ACC112 (cell line): ENCODE measurements around the gene CRLF1.
"Not testable (repeated sequence)": the region's sequence is repeated elsewhere in the genome, so short reads cannot be mapped to it uniquely, and the experiment has no call there.

ENCODE experiments used
- H2AFZ ChIP-seq: fragments of 200-600 bp; sonication (generic); one replicate; pipeline ENCODE4 v1.6.0; 2017; ENCODE audit warnings: antibody characterized with exemption, low read length; ENCODE audit not compliant: unreplicated experiment
- H3K27ac ChIP-seq: fragments of 200-600 bp; sonication (generic); 2 replicates; pipeline ENCODE4 v1.5.1; 2014; ENCODE audit warnings: low read depth, mild to moderate bottlenecking, antibody characterized with exemption, low read length, moderate library complexity
- H3K27me3 ChIP-seq: fragments of 200-600 bp; sonication (generic); 2 replicates; pipeline ENCODE4 v1.6.1; 2014; ENCODE audit warnings: mild to moderate bottlenecking, antibody characterized with exemption, low read length, moderate library complexity, mixed read lengths; ENCODE audit not compliant: insufficient read depth
- H3K36me3 ChIP-seq: fragments of 200-600 bp; sonication (generic); 2 replicates; pipeline ENCODE4 v1.6.1; 2016; ENCODE audit warnings: mild to moderate bottlenecking, antibody characterized with exemption, low read length, moderate library complexity, mixed read lengths; ENCODE audit not compliant: insufficient read depth
- H3K4me1 ChIP-seq: fragments of 200-600 bp; sonication (generic); one replicate; pipeline ENCODE4 v1.6.1; 2016; ENCODE audit warnings: low read length, mixed read lengths; ENCODE audit not compliant: insufficient read depth, unreplicated experiment, control insufficient read depth
- H3K4me3 ChIP-seq: fragments of 200-600 bp; sonication (generic); 2 replicates; pipeline ENCODE4 v1.5.1; 2014; ENCODE audit warnings: mild to moderate bottlenecking, low read depth, low read length
- H3K79me2 ChIP-seq: fragments of 200-600 bp; sonication (generic); one replicate; pipeline ENCODE4 v1.6.0; 2016; ENCODE audit warnings: low read length; ENCODE audit not compliant: control insufficient read depth, unreplicated experiment, insufficient read depth

The CRLF1 gene

DNA sequence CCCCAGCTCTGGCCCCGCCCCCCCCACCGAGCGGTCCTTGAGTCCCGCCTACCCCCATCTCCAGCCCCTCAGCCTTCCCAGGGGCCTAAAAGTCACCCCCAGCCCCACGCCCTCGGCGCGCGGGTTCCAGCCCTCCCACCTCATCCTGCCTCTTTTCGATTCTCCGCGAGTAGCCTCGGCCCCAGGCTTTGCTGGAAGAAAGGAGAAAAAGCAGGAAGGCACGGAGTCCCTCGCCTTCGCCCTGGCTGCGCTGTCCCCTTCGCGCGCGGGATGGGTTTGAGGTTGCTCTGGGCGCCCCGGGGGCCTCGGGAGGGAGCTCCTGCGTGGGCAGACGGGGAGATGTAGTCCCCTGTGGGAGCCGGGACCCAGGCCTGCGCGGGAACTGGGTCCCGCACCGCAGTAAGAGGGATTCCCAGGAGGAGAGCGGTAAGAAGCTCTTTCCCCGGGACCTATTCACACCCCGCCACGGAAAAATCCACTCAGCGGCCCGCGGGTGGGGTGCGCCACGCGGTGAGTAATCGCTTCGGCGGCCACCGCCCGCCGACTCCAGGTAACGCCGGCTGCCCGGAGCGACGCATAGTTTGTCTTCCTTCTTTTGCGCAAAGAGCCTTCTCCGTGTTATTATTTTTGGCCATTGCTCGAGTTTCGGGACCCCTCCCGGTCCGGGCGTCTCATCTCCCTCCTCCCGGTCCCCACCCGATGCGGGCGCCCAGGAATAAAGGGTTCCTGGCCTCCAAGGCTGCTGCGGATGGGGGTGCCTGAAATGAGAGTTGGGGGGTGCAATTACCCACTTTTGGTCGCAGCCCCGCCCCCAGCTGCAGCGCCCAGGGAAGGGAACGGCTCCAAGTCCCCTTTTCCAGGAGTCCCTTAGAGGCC is 865 bp upstream of the CRLF1 start:
- Histone ChIP-seq H3K36me3 (no peaks in the 10 kb centered on the region), H3K4me1 (no peaks in the 10 kb centered on the region), H3K27me3 (peaks cover 59% of the 10 kb centered on the region), H3K4me3 (peak overlapping the region; percentile 73), H3K79me2 (no peaks in the 10 kb centered on the region), H2AFZ (no peak overlapping the region), H3K27ac (no peak overlapping the region)

DNA sequence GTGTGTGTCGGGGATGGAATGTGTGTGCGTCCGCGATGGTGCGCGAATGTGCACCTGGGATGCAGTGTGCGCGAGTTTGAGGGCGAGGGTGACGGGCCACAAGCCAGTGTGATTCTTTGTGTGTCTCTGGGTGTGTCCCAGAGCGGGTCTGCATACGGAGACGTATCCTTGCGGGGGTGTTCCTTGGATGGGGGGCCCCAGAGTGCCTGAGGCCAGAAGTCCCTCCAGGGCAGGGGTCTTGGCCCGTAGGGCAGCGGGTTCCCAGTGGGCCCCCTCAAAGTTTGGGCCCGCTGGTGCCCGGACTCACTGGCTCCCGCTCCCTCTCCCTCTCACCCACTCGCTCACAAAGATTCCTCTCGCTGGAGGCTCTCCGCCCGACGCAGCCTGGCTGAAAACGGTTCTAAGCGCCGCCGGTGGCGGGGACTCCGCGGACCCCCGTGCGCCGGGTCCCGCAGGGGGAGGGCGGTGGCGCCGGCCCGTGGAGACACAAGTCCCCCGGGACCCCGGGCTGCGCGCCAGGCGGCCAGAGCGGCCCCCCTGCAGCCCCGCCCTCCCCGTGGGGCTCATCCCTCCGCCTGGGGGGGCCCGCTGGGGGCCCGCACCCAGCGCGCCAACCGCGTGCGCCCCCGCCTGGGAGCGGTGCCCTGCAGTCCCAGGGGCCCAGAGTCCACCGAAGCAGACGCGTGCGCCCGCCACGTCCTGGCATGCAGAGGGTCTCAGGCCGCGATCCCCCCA is 886 bp downstream of the CRLF1 start:
- no peak overlapping the region for H2AFZ ChIP-seq
- no peak overlapping the region for H3K27ac ChIP-seq
- H3K79me2 ChIP-seq: no peaks in the 10 kb centered on the region
- no peaks in the 10 kb centered on the region for H3K36me3 ChIP-seq
- no peaks in the 10 kb centered on the region for H3K4me1 ChIP-seq
- peak overlapping the region; percentile 52 for H3K4me3 ChIP-seq
- peaks cover 43% of the 10 kb centered on the region for H3K27me3 ChIP-seq

DNA sequence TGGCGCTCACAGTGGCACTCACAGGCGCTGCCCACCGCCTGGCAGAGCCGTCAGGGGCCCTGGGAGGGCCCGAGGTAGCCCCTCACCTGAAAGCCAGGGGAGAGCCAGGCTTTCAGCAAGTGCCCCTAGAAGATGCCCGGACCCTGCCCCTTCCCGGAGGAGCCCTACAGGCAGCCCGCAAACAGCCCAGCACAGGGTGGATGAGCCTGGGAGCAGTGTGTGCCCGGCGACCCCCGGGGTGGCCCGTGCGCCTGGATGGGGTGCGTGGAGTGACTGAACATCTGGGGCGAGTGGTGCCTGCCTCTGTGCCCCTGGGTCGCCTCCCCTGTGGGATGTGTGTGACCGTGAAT is 1.4 kb downstream of the CRLF1 start:
- Histone ChIP-seq H3K27ac (no peak overlapping the region), H3K36me3 (no peaks in the 10 kb centered on the region), H3K4me3 (peak overlapping the region; percentile 52), H3K4me1 (no peaks in the 10 kb centered on the region), H2AFZ (no peak overlapping the region), H3K79me2 (no peaks in the 10 kb centered on the region), H3K27me3 (peaks cover 38% of the 10 kb centered on the region)

DNA sequence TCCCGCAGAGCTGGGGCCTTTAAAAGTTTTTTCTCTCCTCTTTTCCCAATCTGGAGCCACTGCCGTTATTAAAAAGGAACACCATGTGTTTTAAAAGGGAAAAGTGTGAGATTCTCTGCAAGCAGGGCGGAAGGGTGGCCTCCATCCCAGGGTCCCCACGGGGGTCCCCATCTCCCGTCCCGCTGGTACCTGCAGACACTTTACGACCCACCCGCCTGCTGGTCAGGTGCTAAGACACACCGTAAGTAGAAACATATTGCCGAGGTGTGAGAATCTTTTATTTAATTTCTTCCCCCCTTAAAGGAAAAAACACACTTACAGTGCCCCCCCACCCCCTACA is 1.8 kb downstream of the CRLF1 start:
- H3K79me2 ChIP-seq: no peaks in the 10 kb centered on the region
- no peaks in the 10 kb centered on the region for H3K36me3 ChIP-seq
- no peak overlapping the region for H3K4me3 ChIP-seq
- no peak overlapping the region for H3K27ac ChIP-seq
- H3K27me3 ChIP-seq: peaks cover 34% of the 10 kb centered on the region
- no peak overlapping the region for H2AFZ ChIP-seq
- no peaks in the 10 kb centered on the region for H3K4me1 ChIP-seq

DNA sequence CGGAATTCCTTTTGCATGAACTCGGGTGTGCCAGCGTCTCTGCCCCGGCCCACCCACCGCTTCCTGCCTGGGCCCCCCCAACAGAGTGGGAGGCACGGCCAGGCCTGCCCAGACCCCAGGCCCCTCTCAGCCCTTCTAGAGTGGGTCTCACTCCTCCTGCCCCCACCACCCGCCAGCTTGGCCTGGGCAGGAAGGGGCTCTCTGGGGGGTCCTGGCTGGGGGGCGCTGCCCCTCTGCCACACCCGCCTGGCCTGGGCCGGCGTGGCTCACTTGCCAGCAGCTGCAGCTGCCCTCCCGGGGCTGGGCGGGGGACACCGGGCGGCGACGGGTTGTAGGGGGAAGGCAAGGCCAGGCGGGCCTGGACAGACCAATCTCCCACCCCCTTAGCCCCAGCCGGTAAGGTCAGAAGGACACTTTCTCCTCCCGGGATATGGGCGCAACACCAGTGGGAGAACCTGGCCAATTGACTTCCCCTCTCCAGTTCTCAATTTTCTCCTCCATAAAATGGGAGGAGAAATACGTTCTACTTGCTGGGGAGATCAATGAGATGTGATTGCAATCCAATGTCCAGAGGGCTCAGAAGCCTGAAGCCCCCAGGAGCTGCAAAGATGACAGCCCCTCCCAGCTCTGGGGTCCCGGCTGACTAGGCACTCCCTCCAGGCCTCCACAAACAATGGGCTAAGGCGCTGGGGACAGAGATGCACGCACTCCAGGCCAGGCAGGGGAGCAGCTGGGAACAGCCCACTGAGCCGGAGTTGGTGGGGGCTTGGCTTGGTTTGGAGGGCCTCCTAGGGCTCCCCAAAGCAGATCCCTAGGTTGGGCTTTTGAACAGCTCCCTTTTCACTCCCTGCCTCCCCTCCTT is 2.4 kb downstream of the CRLF1 start:
- H3K36me3 ChIP-seq: no peaks in the 10 kb centered on the region
- no peak overlapping the region; the same call in 1 of the 2 replicates for H3K4me3 ChIP-seq
- H3K4me1 ChIP-seq: no peaks in the 10 kb centered on the region
- no peak overlapping the region for H3K27ac ChIP-seq
- H3K79me2 ChIP-seq: no peaks in the 10 kb centered on the region
- H2AFZ ChIP-seq: no peak overlapping the region
- H3K27me3 ChIP-seq: peaks cover 28% of the 10 kb centered on the region

DNA sequence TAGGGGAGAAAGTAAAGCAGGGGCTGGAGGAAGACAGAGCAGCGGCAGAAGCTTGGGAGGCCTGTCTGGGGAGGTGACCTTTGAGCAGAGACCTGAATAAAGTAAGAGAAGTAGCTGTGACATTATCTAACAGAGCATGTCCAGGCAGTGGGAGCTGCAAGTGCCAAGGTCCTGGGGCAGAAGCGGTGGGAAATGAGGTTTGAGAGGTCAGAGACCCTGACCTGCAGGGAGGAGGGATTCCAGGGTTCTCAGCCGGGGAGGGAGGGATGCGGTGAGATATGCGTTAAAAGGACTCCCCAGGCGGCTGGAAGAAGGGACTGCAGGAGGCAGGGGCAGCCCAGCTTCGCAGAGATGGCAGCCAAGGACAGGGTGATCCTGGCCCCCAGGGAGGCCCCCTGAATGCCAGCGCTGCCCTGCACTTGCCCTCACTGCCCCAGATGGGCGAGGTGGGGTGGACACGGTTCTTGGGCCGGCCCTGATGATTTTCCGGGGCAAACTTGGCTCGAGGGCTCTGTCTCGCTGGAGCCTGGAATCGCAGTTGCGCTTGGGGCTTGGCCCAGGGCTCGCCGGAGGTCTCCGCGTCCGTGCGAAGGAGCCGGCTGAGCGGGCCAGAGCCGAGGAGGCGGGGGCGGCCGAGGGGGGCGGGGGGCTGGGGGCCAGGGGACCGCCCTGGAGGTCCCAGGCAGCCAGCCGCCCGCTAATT is 3.2 kb downstream of the CRLF1 start:
- H3K27me3 ChIP-seq: peaks cover 21% of the 10 kb centered on the region
- no peak overlapping the region for H2AFZ ChIP-seq
- H3K27ac ChIP-seq: no peak overlapping the region
- no peak overlapping the region for H3K4me3 ChIP-seq
- no peaks in the 10 kb centered on the region for H3K36me3 ChIP-seq
- H3K4me1 ChIP-seq: no peaks in the 10 kb centered on the region
- no peaks in the 10 kb centered on the region for H3K79me2 ChIP-seq

DNA sequence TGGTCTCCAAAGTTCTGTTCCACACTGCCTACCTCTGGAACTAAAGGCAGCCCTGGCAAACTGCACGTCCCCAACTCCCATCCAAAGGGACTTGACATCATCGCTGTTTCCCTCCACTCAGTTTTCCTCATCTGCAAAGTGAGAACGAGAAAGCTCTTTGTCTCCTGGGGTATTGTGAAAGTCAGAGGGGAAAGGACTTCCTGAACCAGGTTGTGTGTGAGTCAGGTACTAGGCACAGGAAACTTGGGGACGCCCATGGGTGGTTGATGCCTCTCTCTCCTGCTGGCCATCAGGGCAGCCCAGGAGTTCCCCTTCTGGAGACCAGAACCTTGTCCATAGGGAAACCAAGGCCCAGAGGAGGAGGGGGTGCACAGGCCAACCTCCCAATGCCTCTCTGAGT is 4.7 kb downstream of the CRLF1 start:
- Histone ChIP-seq H3K27me3 (peaks cover 9% of the 10 kb centered on the region; the same call in 1 of the 2 replicates), H3K4me3 (no peak overlapping the region), H3K27ac (no peak overlapping the region), H2AFZ (no peak overlapping the region), H3K4me1 (no peaks in the 10 kb centered on the region), H3K36me3 (no peaks in the 10 kb centered on the region), H3K79me2 (no peaks in the 10 kb centered on the region)

DNA sequence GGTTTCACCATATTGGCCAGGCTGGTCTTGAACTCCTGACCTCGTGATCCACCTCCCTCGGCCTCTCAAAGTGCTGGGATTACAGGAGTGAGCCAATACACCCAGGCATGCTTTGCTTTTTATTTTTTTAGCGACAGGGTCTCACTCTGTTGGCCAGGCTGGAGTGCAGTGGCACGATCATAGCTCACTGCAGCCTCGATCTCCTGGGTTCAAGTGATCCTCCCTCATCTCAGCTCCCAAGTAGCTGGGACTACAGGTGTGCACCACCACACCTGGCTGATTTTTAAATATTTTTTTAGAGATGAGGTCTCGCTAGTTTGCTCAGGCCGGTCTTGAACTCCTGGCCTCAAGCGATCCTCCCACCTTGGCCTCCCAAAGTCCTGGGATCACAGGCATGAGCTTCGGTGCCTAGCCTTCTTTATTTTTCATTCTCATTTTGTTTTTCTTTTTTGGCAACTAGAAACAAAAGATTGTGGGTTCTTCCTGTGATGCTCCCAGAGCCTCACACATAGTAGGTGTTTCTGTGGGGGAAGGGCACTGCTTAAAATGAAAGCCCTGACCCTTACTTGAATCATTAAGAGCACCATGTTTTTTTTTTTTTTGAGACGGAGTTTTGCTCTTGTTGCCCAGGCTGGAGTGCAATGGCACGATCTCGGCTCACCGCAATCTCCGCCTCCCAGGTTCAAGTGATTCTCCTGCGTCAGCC is 5.8 kb downstream of the CRLF1 start:
- not testable (repeated sequence) for H3K36me3 ChIP-seq, H3K27me3 ChIP-seq, H2AFZ ChIP-seq, H3K79me2 ChIP-seq, H3K4me3 ChIP-seq, H3K27ac ChIP-seq, H3K4me1 ChIP-seq

DNA sequence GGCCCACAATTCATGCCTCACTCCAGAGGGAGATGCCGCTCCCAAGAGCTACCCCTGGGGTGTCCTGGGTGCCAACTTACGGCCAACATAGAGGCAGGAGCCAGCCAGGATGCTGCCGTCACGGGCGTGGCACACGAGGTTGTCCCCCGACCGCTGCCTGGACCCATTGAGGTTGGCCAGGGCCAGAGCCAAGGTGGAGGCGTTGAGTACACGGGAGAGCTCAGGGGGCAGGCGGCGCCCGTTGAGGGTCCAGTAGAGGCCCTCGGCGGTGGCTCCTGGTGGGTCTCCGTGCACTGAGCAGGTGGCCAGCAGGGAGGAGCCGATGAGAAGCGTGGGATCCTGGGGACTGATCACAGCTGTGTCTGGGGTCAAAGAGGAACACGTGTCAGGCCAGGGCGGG is 7.1 kb downstream of the CRLF1 start:
- H3K27me3 ChIP-seq: no peaks in the 10 kb centered on the region
- H3K4me3 ChIP-seq: no peak overlapping the region
- H3K27ac ChIP-seq: no peak overlapping the region
- H3K79me2 ChIP-seq: no peaks in the 10 kb centered on the region
- no peaks in the 10 kb centered on the region for H3K4me1 ChIP-seq
- no peaks in the 10 kb centered on the region for H3K36me3 ChIP-seq
- no peak overlapping the region for H2AFZ ChIP-seq
